ENCODE results near the gene BTN1A1.
A peak's percentile ranks its signal among the peaks of the same experiment; 100 is the strongest.
"Not testable (repeated sequence)": the region's sequence is repeated elsewhere in the genome, so short reads cannot be mapped to it uniquely, and the experiment has no call there.

The BTN1A1 gene

GRCh38 chr6:26521600-26522391 is 21.7 kb downstream of the BTN1A1 start:
- Histone ChIP-seq H3K9ac (ENCODE audit: low read length) (peak overlapping the region; percentile 79), H3K4me1 (ENCODE audit: low read length) (peaks cover 7% of the 10 kb centered on the region), H2AFZ (ENCODE audit: low read depth, low read length) (peak overlapping the region; percentile 64; the same call in 1 of the 2 replicates), H3K36me3 (replicated peaks; ENCODE audit: low read depth, low read length) (no peaks in the 10 kb centered on the region), H3K4me2 (ENCODE audit: low read length) (peak overlapping the region; percentile 67), H3K4me3 (ENCODE audit: low read length) (peak overlapping the region; percentile 86), H4K20me1 (ENCODE audit: insufficient read depth, low read length) (no peaks in the 10 kb centered on the region), H3K9me3 (ENCODE audit: insufficient read depth, low read length) (no peaks in the 10 kb centered on the region), H3K79me2 (ENCODE audit: low read length) (peaks cover 26% of the 10 kb centered on the region), H3K27ac (ENCODE audit: low read length) (peak overlapping the region; percentile 85), H3K27me3 (ENCODE audit: low read depth, low read length) (no peaks in the 10 kb centered on the region)
- TF ChIP-seq EZH2phosphoT487 (IDR thresholded peaks at IDR 0.05; ENCODE audit: low read depth): no peak
- TF ChIP-seq, protein P1, sequence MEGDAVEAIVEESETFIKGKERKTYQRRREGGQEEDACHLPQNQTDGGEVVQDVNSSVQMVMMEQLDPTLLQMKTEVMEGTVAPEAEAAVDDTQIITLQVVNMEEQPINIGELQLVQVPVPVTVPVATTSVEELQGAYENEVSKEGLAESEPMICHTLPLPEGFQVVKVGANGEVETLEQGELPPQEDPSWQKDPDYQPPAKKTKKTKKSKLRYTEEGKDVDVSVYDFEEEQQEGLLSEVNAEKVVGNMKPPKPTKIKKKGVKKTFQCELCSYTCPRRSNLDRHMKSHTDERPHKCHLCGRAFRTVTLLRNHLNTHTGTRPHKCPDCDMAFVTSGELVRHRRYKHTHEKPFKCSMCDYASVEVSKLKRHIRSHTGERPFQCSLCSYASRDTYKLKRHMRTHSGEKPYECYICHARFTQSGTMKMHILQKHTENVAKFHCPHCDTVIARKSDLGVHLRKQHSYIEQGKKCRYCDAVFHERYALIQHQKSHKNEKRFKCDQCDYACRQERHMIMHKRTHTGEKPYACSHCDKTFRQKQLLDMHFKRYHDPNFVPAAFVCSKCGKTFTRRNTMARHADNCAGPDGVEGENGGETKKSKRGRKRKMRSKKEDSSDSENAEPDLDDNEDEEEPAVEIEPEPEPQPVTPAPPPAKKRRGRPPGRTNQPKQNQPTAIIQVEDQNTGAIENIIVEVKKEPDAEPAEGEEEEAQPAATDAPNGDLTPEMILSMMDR (IDR thresholded peaks at IDR 0.05; ENCODE audit: low read depth, low read length): peak; percentile 38

DNA sequence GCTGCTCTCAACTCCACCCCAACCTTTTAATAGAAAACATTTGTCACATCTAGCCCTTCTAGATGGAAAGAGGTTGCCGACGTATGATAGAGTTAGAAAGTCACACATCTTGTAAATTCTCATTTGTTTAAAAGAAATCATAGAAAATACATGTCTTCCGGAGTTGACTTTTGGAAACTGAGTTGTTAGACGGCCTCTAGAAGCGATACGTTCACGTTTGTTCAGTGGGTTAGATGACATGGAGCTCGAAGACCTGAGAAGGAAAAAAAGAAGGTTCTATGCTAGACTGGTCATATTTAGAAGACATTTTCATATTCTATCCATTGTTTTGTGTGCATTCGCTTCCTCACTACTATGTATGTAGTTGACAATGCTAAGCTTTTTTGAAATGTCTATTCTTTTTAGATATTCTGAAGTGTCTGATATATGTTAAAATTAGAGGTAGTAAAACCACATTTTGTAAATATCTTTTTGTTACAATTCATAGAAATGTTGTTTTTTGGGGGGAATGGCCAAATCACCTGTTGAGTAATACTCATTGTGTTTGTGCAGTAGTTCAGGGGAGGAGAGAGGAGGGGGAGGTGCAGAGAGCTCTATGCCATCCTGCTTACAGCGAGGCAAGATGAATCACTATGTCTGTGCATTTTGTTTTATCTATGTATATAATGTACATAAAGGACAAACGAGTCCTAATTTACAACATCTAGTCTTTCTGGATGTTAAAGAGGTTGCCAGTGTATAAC is 22.6 kb downstream of the BTN1A1 start:
- not testable (repeated sequence) for H3K27me3 ChIP-seq (ENCODE audit: low read depth, low read length); H4K20me1 ChIP-seq (ENCODE audit: insufficient read depth, low read length); H3K9me3 ChIP-seq (ENCODE audit: insufficient read depth, low read length); H3K36me3 ChIP-seq (replicated peaks; ENCODE audit: low read depth, low read length); H3K4me1 ChIP-seq (ENCODE audit: low read length)
- Histone ChIP-seq H2AFZ (ENCODE audit: low read depth, low read length) (0 out of 2 replicates have a peak overlapping the region, but pooled peaks have one; percentile 49), H3K4me2 (ENCODE audit: low read length) (peak overlapping the region; percentile 67), H3K4me3 (ENCODE audit: low read length) (peak overlapping the region; percentile 86), H3K9ac (ENCODE audit: low read length) (peak overlapping the region; percentile 79), H3K79me2 (ENCODE audit: low read length) (peaks cover 26% of the 10 kb centered on the region), H3K27ac (ENCODE audit: low read length) (peak overlapping the region; percentile 85)

DNA sequence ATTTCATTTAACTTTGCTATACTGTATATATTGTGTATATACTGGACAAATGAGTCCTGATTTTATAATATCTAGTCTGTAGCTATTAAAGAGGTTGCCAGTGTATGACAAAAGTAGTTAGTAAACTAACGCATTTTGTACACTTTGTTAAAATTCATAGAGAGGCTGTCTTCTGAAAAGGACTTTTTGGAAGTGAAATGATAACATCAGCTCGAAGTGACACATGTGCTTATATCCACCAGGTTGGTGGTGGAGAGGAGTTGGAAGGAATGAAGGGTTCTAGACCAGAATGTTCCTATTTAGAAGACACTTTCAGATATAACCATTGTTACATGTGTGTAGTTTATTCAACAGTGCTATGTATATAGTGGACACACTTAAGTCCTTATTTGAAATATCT is 24.2 kb downstream of the BTN1A1 start:
- H4K20me1 ChIP-seq (ENCODE audit: insufficient read depth, low read length); H3K36me3 ChIP-seq (replicated peaks; ENCODE audit: low read depth, low read length); H2AFZ ChIP-seq (ENCODE audit: low read depth, low read length); H3K27ac ChIP-seq (ENCODE audit: low read length); H3K9me3 ChIP-seq (ENCODE audit: insufficient read depth, low read length); H3K4me2 ChIP-seq (ENCODE audit: low read length); H3K4me3 ChIP-seq (ENCODE audit: low read length); H3K27me3 ChIP-seq (ENCODE audit: low read depth, low read length); H3K9ac ChIP-seq (ENCODE audit: low read length): not testable (repeated sequence)
- peaks cover 16% of the 10 kb centered on the region for H3K4me1 ChIP-seq (ENCODE audit: low read length)
- peaks cover 26% of the 10 kb centered on the region for H3K79me2 ChIP-seq (ENCODE audit: low read length)

DNA sequence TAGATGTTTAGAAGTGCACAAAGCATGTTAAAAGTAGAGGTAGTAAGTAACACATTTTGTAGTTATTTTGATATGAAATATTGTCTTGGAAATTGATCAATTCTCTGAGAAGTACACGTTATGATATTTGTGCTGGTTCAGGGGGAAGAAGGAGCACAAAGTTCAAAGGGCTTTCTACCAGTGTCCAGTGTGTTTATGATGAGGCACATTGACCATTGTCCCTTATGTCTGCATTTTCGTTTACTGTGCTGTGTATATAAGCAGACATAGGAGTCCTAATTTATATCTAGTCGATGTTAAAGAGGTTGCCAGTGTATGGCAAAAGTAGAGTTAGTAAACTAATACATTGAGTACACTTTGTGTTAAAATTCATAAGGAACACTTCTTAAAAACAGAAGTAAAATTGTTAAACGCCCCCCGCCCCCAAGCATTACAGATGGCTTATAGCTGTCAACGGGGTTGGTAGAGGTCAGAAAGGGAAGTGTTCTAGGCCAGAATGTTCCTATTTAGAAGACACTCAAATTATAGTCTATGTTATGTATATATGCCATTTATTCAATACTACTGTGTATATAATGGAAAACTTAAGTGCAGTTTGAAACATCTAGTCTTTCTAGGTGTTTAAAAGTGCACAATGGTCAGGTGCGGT is 24.7 kb downstream of the BTN1A1 start:
- Histone ChIP-seq H3K4me2 (ENCODE audit: low read length) (no peak overlapping the region), H2AFZ (ENCODE audit: low read depth, low read length) (no peak overlapping the region)

More for the DNA sequence above, 24.7 kb downstream of the BTN1A1 start:
- Histone ChIP-seq H4K20me1 (ENCODE audit: insufficient read depth, low read length) (no peaks in the 10 kb centered on the region), H3K27ac (ENCODE audit: low read length) (no peak overlapping the region), H3K9ac (ENCODE audit: low read length) (no peak overlapping the region), H3K4me1 (ENCODE audit: low read length) (peaks cover 16% of the 10 kb centered on the region), H3K79me2 (ENCODE audit: low read length) (peaks cover 26% of the 10 kb centered on the region), H3K36me3 (replicated peaks; ENCODE audit: low read depth, low read length) (no peaks in the 10 kb centered on the region), H3K4me3 (ENCODE audit: low read length) (no peak overlapping the region), H3K9me3 (ENCODE audit: insufficient read depth, low read length) (no peaks in the 10 kb centered on the region), H3K27me3 (ENCODE audit: low read depth, low read length) (no peaks in the 10 kb centered on the region)
- TF ChIP-seq EZH2phosphoT487 (IDR thresholded peaks at IDR 0.05; ENCODE audit: low read depth): no peak
- TF ChIP-seq, protein P1 (IDR thresholded peaks at IDR 0.05; ENCODE audit: low read depth, low read length): no peak
